HepG2 (cell line): Measurements from ENCODE around the gene CLIC1. TPM values are rescaled to one million over a fixed set of nuclear protein-coding genes. Genes with fewer than 3 reads are reported as not detected.

Experiments used
- ETV5 ChIP-seq: IDR thresholded peaks from 2 replicates; pipeline ENCODE4 v1.6.1; 2018; ENCODE audit warnings: missing biosample characterization, missing genetic modification reagents, inconsistent platforms, borderline replicate concordance
- KMT2A ChIP-seq: sonication (generic); formaldehyde crosslinking; IDR thresholded peaks from 2 replicates; pipeline ENCODE4 v1.4.0; 2020; ENCODE audit warnings: missing genetic modification reagents
- MXI1 ChIP-seq: IDR thresholded peaks from 3 replicates; pipeline ENCODE4 v1.6.1; 2012; ENCODE audit warnings: low read depth, low read length, inconsistent platforms, borderline replicate concordance
- RBAK ChIP-seq: sonication (generic); formaldehyde crosslinking; IDR thresholded peaks from 2 replicates; pipeline ENCODE4 v1.5.1; 2020; ENCODE audit warnings: mild to moderate bottlenecking, missing genetic modification reagents
- REPIN1 ChIP-seq: sonication (generic); formaldehyde crosslinking; IDR thresholded peaks from 2 replicates; pipeline ENCODE4 v1.8.0; 2022; ENCODE audit warnings: missing genetic modification reagents, low read depth, mild to moderate bottlenecking, borderline replicate concordance
- SRSF9 ChIP-seq: fragments of 200-400 bp; formaldehyde crosslinking; IDR thresholded peaks from 2 replicates; pipeline ENCODE4 v1.6.1; 2018; ENCODE audit warnings: borderline replicate concordance, mild to moderate bottlenecking, low read depth, low read length; ENCODE audit not compliant: insufficient read depth, poor library complexity, severe bottlenecking
- ZNF296 ChIP-seq: sonication (generic); formaldehyde crosslinking; conservative IDR thresholded peaks from 2 replicates; pipeline ENCODE4 v1.5.0; 2020; ENCODE audit warnings: mild to moderate bottlenecking, missing genetic modification reagents
- ZNF335 ChIP-seq: sonication (generic); formaldehyde crosslinking; IDR thresholded peaks from 2 replicates; pipeline ENCODE4 v1.4.0; 2020; ENCODE audit warnings: missing genetic modification reagents
- ZNF841 ChIP-seq: sonication (generic); formaldehyde crosslinking; IDR thresholded peaks from 2 replicates; pipeline ENCODE4 v1.8.1; 2023; ENCODE audit warnings: missing genetic modification reagents, borderline replicate concordance
- polyA plus RNA-seq, 8 experiments: library from polyadenylated mRNA; depleted of rRNA in 3 of 8; stranded (reverse) in 7 of 8; unstranded in 1 of 8; fragments of >200 nt; fragmentation: Illumina TruSeq in 4 of 8; extraction: Trizol in 4 of 8; gene quantifications; 2 replicates each; pipeline versions ENCODE4 v1.2.1 to v1.2.3, GENCODE V29; 2011 to 2016; ENCODE audit warnings: low read depth in 4 of 8, missing spikeins in 1 of 8, mixed read lengths in 1 of 8; ENCODE audit not compliant: insufficient read depth in 1 of 8
- total RNA-seq, 5 experiments: library from RNA; depleted of rRNA; stranded (reverse); fragments of >200 nt; fragmentation: Illumina TruSeq; extraction: Trizol; gene quantifications; 2 replicates each; pipeline ENCODE4 v1.2.3, GENCODE V29; 2016; ENCODE audit warnings: low read depth in 1 of 5
- TF ChIP-seq, protein P1 (sequence below): sonication (generic); formaldehyde crosslinking; IDR thresholded peaks from 2 replicates; pipeline ENCODE4 v1.8.0; 2022; ENCODE audit warnings: mild to moderate bottlenecking, missing genetic modification reagents, moderate library complexity
- TF ChIP-seq, protein P2 (sequence below): sonication (generic); formaldehyde crosslinking; IDR thresholded peaks from 2 replicates; pipeline ENCODE4 v1.4.0; 2020; ENCODE audit warnings: low read depth, mild to moderate bottlenecking, missing genetic modification reagents
- TF ChIP-seq, protein P3 (sequence below): sonication (generic); formaldehyde crosslinking; IDR thresholded peaks from 2 replicates; pipeline ENCODE4 v1.4.0; 2020; ENCODE audit warnings: low read depth, missing genetic modification reagents
- TF ChIP-seq, protein P4 (sequence below): sonication (generic); formaldehyde crosslinking; IDR thresholded peaks from 2 replicates; pipeline ENCODE4 v1.5.0; 2020; ENCODE audit warnings: mild to moderate bottlenecking, missing genetic modification reagents, borderline replicate concordance
- TF ChIP-seq, protein P5 (sequence below): sonication (generic); formaldehyde crosslinking; IDR thresholded peaks from 2 replicates; pipeline ENCODE4 v1.5.0; 2020; ENCODE audit warnings: mild to moderate bottlenecking, missing genetic modification reagents
- TF ChIP-seq, protein P6 (sequence below): IDR thresholded peaks from 2 replicates; pipeline ENCODE4 v1.6.1; 2016; ENCODE audit warnings: missing genetic modification reagents, missing compliant biosample characterization

Gene CLIC1
- total and polyA plus RNA-seq, 2 of the 13 experiments (the other 11 are each of a cell fraction or from before 2014, with no cell fraction given), result 602 to 891 TPM

DNA sequence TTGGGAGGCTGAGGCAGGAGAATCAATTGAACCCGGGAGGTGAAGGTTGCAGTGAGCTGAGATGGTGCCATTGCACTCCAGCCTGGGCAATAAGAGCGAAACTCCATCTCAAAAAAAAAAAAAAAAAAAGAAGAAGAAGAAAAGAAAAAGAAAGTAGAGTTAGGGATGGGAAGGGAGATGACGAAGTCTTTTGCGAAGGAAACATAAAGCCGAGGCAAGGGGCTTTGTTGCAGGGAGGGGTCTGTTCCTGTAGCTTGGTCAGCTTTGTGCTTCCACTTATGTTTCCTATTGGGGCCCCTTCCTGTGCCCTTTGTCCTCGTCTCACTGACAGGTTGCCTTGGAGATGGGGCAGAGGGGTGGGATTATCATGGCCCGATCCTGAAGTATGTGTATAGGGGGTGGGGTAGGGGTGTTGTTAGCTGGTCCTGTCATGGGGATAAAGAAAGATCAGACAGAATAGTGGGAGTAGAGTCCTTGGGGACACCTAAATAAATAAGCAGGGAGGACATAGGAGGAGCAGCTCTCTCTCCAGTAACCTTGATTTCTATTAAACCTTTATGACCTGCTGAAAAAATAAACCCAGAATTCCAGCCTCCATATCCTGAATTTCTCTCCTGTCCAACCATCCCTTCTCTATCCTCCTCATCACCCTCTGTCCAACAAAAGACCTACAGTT is 1.1 kb upstream of the CLIC1 start (continued):
- TF ChIP-seq, protein P1, sequence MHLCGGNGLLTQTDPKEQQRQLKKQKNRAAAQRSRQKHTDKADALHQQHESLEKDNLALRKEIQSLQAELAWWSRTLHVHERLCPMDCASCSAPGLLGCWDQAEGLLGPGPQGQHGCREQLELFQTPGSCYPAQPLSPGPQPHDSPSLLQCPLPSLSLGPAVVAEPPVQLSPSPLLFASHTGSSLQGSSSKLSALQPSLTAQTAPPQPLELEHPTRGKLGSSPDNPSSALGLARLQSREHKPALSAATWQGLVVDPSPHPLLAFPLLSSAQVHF (CRISPR knock-in tag), result no peak
- TF ChIP-seq, protein P2, sequence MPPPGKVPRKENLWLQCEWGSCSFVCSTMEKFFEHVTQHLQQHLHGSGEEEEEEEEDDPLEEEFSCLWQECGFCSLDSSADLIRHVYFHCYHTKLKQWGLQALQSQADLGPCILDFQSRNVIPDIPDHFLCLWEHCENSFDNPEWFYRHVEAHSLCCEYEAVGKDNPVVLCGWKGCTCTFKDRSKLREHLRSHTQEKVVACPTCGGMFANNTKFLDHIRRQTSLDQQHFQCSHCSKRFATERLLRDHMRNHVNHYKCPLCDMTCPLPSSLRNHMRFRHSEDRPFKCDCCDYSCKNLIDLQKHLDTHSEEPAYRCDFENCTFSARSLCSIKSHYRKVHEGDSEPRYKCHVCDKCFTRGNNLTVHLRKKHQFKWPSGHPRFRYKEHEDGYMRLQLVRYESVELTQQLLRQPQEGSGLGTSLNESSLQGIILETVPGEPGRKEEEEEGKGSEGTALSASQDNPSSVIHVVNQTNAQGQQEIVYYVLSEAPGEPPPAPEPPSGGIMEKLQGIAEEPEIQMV, result no peak
- TF ChIP-seq ZNF296 (no peak), RBAK (CRISPR knock-in tag) (no peak), ZNF335 (CRISPR knock-in tag) (peak; percentile 53), REPIN1 (CRISPR knock-in tag) (no peak), KMT2A (no peak; the same call in 1 of the 2 replicates), MXI1 (peak; percentile 75; the same call in 1 of the 3 replicates), ZNF841 (CRISPR knock-in tag) (no peak), ETV5 (peak; percentile 96), SRSF9 (no peak)
- TF ChIP-seq, protein P3, sequence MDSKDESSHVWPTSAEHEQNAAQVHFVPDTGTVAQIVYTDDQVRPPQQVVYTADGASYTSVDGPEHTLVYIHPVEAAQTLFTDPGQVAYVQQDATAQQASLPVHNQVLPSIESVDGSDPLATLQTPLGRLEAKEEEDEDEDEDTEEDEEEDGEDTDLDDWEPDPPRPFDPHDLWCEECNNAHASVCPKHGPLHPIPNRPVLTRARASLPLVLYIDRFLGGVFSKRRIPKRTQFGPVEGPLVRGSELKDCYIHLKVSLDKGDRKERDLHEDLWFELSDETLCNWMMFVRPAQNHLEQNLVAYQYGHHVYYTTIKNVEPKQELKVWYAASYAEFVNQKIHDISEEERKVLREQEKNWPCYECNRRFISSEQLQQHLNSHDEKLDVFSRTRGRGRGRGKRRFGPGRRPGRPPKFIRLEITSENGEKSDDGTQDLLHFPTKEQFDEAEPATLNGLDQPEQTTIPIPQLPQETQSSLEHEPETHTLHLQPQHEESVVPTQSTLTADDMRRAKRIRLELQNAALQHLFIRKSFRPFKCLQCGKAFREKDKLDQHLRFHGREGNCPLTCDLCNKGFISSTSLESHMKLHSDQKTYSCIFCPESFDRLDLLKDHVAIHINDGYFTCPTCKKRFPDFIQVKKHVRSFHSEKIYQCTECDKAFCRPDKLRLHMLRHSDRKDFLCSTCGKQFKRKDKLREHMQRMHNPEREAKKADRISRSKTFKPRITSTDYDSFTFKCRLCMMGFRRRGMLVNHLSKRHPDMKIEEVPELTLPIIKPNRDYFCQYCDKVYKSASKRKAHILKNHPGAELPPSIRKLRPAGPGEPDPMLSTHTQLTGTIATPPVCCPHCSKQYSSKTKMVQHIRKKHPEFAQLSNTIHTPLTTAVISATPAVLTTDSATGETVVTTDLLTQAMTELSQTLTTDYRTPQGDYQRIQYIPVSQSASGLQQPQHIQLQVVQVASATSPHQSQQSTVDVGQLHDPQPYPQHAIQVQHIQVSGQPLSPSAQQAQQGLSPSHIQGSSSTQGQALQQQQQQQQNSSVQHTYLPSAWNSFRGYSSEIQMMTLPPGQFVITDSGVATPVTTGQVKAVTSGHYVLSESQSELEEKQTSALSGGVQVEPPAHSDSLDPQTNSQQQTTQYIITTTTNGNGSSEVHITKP (CRISPR knock-in tag), result peak; percentile 82
- TF ChIP-seq, protein P4, sequence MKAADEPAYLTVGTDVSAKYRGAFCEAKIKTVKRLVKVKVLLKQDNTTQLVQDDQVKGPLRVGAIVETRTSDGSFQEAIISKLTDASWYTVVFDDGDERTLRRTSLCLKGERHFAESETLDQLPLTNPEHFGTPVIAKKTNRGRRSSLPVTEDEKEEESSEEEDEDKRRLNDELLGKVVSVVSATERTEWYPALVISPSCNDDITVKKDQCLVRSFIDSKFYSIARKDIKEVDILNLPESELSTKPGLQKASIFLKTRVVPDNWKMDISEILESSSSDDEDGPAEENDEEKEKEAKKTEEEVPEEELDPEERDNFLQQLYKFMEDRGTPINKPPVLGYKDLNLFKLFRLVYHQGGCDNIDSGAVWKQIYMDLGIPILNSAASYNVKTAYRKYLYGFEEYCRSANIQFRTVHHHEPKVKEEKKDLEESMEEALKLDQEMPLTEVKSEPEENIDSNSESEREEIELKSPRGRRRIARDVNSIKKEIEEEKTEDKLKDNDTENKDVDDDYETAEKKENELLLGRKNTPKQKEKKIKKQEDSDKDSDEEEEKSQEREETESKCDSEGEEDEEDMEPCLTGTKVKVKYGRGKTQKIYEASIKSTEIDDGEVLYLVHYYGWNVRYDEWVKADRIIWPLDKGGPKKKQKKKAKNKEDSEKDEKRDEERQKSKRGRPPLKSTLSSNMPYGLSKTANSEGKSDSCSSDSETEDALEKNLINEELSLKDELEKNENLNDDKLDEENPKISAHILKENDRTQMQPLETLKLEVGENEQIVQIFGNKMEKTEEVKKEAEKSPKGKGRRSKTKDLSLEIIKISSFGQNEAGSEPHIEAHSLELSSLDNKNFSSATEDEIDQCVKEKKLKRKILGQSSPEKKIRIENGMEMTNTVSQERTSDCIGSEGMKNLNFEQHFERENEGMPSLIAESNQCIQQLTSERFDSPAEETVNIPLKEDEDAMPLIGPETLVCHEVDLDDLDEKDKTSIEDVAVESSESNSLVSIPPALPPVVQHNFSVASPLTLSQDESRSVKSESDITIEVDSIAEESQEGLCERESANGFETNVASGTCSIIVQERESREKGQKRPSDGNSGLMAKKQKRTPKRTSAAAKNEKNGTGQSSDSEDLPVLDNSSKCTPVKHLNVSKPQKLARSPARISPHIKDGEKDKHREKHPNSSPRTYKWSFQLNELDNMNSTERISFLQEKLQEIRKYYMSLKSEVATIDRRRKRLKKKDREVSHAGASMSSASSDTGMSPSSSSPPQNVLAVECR (CRISPR knock-in tag), result peak; percentile 53; the same call in 1 of the 2 replicates
- TF ChIP-seq, protein P5, sequence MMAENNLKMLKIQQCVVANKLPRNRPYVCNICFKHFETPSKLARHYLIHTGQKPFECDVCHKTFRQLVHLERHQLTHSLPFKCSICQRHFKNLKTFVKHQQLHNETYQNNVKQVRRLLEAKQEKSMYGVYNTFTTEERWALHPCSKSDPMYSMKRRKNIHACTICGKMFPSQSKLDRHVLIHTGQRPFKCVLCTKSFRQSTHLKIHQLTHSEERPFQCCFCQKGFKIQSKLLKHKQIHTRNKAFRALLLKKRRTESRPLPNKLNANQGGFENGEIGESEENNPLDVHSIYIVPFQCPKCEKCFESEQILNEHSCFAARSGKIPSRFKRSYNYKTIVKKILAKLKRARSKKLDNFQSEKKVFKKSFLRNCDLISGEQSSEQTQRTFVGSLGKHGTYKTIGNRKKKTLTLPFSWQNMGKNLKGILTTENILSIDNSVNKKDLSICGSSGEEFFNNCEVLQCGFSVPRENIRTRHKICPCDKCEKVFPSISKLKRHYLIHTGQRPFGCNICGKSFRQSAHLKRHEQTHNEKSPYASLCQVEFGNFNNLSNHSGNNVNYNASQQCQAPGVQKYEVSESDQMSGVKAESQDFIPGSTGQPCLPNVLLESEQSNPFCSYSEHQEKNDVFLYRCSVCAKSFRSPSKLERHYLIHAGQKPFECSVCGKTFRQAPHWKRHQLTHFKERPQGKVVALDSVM (CRISPR knock-in tag), result 0 out of 2 replicates have a peak, but pooled peaks have one; percentile 12
- TF ChIP-seq, protein P6, sequence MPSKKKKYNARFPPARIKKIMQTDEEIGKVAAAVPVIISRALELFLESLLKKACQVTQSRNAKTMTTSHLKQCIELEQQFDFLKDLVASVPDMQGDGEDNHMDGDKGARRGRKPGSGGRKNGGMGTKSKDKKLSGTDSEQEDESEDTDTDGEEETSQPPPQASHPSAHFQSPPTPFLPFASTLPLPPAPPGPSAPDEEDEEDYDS, result peak; percentile 84; the same call in 1 of the 2 replicates
